Ureter (tissue), 1 donor: Measurements from ENCODE around the gene HES1. TPM values are rescaled to one million over a fixed set of nuclear protein-coding genes. Genes with fewer than 3 reads are reported as not detected.

Experiments
- DNase-seq: peaks from one replicate; pipeline ENCODE4 v3.0.0-alpha.2; 2020; ENCODE audit warnings: low spot score
- total RNA-seq: library from RNA; stranded (reverse); gene quantifications from one replicate; pipeline ENCODE4 v1.2.4, GENCODE V29; 2023
- donor health status: DM: yes; HTN: yes; CAD: no.

Gene HES1
- total RNA-seq, 1 donor from 2014 or later, result 230 TPM

GRCh38 chr3:194102436-194102835, 33.5 kb upstream of the HES1 start:
- no peak for DNase-seq

- no peak for DNase-seq
Measured at GRCh38 chr3:194103505-194103904, 32.4 kb upstream of the HES1 start.

DNA sequence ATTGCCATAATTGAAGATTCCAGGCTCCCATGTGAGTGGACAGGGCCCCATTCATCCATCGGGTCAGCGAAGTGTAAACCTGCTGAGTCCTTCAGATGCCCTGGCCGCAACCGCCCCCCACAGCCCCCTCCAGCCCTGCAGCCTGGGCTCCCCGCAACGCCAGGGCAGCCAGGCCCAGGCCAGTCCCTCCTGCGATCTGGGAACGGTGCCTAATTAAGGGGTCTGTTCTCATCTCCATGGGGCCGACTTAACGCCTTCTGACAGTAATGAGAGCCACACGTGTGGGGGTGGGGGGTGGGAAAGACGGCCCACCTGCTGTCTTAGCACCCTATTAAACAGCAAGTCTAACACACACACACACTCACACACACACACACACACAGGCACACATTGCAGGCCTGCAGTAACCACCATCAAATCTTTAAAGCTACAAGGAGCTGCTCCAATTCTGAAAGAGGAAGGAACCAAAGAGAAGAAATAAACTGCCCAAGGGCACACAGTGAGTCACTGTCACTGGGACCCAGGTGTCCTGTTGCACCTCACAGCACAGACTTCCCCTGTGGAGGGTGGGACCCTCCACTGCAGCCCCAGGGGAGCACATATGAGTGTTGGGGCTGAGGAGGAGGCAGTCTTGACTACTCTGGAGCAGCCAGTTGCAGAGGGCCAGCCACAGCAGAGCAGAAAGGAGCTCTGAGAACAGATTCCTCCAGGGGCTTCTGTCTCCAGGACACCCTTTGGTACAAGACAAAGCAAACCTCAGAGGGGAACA, 31.8 kb upstream of the HES1 start:
- no peak for DNase-seq

DNA sequence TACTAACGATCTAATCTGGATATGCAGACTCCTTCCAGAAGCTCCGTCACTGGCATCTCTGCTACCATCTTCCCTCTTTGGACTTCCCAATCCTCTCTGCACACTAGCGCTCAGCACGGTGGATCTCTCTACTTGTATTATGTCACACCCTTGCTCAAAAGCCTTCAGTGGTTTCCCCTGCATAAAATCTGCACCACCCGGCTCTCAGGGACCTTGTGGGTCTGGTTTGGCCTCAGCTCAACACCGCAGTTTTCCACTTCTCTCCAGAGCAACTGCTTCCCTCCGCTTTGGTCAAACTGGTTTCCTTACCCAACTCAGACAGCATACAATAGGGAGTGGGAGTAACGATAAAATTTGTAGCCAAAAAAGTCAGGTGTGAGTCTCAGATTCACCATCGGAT, 30.7 kb upstream of the HES1 start:
- DNase-seq, result no peak

- no peak for DNase-seq
Measured at GRCh38 chr3:194107107-194107506, 28.8 kb upstream of the HES1 start.

DNA sequence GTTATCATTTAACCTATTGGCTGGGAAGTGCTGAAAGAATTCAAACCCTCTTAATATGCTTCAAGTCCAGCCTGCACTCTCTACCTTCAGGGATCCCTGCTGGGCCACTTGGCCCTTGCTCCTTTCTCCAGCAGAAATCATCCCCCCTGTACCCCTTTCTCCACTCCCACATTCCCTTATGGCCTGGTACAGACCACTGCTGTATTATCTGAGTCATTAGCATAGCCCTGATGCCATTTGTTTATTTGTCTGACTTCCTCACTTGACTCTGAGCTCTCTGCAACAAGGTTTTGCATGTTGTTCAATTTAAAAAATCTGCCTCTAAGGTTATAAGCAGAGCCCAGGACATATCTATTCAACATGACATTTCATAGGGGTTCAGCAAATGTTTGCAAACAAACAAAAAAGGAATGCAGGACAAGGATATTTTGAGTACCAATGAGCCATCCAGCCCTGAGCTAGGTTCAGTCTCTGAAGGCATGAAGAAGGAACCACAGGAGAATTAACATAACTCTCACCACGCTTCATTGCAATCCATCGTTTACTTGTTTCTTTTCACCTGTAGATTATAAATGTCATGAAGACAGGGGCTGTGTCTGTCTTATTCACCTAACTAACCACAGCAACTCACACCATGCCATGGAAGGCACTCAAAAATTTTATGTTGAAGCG, 26.6 kb upstream of the HES1 start:
- DNase-seq, result no peak

DNA sequence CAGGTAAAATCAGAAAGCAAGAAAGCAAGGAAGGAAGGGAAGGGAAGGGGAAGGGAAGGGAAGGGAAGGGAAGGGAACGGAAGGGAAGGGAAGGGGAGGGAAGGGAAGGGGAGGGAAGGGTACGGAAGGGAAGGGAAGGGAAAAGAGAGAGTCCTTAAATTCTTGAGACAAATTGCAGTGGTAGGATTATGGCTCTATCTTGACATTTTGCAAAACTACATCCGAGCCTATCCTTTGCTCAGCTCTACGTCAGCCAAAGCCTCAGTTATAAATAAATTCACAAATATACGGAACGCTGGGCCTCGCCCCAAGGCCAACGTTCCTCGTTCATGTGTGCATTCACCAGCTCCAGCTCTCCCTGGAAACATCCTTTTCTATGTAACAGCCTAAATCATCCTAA, 25.5 kb upstream of the HES1 start:
- no peak for DNase-seq

DNA sequence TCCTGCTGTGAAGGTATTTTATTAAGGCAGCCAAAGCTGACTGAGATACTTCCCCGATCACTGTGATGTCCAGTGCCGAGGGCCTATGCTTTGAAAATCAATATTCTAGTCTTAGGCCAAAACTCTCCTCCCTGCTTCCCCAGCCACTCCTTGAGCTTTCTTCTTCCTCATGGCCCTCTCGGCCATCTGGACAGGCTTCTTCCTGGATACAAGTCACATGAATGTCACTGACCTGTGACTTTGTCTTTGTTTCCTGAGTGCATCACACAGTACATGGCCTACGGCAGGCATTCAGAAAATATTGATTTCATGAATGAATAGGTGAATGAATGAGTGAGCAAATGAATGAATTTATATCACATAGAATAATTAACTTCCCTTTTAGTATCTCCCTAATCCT, 24.6 kb upstream of the HES1 start:
- no peak for DNase-seq

DNA sequence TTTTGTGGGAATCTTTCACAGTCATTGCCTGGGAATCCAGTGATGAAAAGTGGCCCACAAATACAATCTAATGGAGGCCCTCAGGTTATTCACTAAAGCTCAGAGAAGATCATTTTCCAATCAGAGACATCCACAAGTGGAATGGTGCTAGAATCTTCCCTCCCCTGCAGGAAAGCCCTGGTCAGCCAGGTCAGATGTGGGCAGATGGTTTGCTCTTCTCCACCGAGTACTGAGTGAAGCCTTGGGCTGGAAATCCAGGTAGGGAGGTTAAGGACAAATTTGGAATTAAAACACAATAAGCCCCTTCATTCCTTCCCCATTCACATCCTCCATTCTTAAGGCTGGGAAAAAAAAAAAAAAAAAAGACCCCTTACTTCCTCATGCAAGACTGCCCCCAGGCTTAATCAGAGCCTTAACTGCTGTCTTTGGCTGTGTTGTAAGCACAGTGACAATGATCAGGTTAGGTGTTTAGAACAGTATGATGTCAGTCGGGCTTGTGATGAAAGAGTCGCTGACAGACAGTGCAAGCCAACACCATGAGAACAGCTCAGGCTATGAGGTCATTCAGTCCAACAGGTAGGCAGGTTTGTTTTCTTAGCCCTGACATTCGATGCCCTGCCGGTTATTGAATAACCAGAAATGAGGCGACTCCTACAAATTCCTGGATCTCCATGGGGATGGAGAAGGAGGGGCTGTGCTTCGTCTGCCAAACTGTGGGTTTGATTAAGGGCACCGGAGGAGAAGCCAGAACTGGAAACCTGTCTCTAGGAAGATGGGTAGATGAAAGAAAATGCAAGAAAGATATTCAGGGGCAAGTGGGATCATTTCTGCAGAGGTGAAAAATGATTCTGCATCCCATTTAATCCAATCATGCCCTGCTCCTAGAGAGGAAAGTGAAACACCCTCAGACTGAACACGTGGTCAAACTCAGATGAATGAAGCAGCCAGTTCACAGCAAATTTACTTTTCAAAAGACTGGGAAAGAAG, 23.5 kb upstream of the HES1 start:
- no peak for DNase-seq

GRCh38 chr3:194114123-194114522, 21.8 kb upstream of the HES1 start:
- DNase-seq, result no peak

- DNase-seq, result no peak
Measured at GRCh38 chr3:194117104-194117845, 18.7 kb upstream of the HES1 start.

- DNase-seq, result no peak
Measured at GRCh38 chr3:194118920-194119319, 17.0 kb upstream of the HES1 start.

- no peak for DNase-seq
Measured at GRCh38 chr3:194119831-194120590, 15.9 kb upstream of the HES1 start.

- DNase-seq, result no peak
Measured at GRCh38 chr3:194120789-194121770, 14.9 kb upstream of the HES1 start.

- no peak for DNase-seq
Measured at GRCh38 chr3:194121891-194122631, 13.9 kb upstream of the HES1 start.

- no peak for DNase-seq
Measured at GRCh38 chr3:194123726-194124125, 12.2 kb upstream of the HES1 start.

DNA sequence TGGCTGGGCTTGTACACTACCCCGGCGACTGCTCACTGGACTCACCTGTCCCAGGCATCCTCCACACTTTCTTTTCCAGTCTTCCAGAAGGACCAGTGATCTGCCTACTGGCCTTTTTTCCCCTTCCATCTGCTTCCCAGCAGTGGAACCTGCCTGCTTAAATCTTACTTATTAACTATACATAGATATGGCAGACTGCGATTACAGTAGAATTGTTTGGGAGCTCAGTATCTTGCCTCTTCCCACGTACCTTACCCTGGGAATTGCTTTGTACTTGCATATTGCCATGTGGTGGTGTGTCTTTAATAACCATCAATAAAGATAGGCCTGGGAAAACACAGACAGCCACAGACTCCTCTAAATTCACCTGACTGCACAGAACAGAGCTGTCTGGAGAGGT, 11.8 kb upstream of the HES1 start:
- no peak for DNase-seq

DNA sequence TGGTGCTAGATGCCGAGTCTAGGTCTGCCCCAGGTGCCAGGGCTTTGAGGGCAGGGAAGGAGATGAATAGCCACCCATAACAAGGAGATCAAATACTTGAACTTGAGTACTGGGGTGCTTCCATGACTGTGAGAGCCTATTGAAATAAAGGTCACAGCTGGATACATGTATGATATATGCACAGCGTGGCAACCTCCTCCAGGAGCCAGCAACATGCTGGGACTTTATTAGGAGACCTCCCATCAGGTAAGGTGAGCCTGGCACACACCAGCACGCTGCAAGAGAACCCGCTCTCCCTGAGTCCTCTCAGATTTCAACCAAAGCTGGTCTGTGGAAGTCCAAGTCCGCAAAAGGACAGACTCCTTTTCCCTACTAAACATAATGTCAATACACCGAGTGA, 10.5 kb upstream of the HES1 start:
- no peak for DNase-seq

- no peak for DNase-seq
Measured at GRCh38 chr3:194126790-194127189, 9.2 kb upstream of the HES1 start.
